KOPT-K1 (cell line): ENCODE data around the gene DLX1.
"Not testable (repeated sequence)": the region's sequence is repeated elsewhere in the genome, so short reads cannot be mapped to it uniquely, and the experiment has no call there.

Experiments
- H3K27ac ChIP-seq: fragments of 200-600 bp; sonication (generic); 2 replicates; pipeline ENCODE4 v1.5.1; 2016; ENCODE audit warnings: antibody characterized with exemption, mild to moderate bottlenecking, low read depth, low read length; ENCODE audit not compliant: poor library complexity, severe bottlenecking
- H3K36me3 ChIP-seq: fragments of 200-600 bp; sonication (generic); 2 replicates; pipeline ENCODE4 v1.5.1; 2017; ENCODE audit warnings: antibody characterized with exemption, mild to moderate bottlenecking, low read length, moderate library complexity; ENCODE audit not compliant: insufficient read depth
- H3K9me3 ChIP-seq: fragments of 200-600 bp; sonication (generic); 2 replicates; pipeline ENCODE4 v1.5.1; 2017; ENCODE audit warnings: antibody characterized with exemption, low read length, mild to moderate bottlenecking; ENCODE audit not compliant: insufficient read depth, poor library complexity, severe bottlenecking

The DLX1 gene

GRCh38 chr2:172131713-172132555 lies 46.6 kb downstream of the DLX1 start:
- Histone ChIP-seq H3K9me3 (no peaks in the 10 kb centered on the region), H3K27ac (no peak overlapping the region), H3K36me3 (no peaks in the 10 kb centered on the region)

GRCh38 chr2:172134270-172134669 lies 49.0 kb downstream of the DLX1 start:
- Histone ChIP-seq H3K27ac (no peak overlapping the region), H3K36me3 (no peaks in the 10 kb centered on the region), H3K9me3 (no peaks in the 10 kb centered on the region)

- Histone ChIP-seq H3K36me3 (no peaks in the 10 kb centered on the region), H3K27ac (no peak overlapping the region), H3K9me3 (no peaks in the 10 kb centered on the region)
Observed at GRCh38 chr2:172135446-172135845, 50.1 kb downstream of the DLX1 start.

- Histone ChIP-seq H3K27ac (no peak overlapping the region), H3K9me3 (no peaks in the 10 kb centered on the region), H3K36me3 (no peaks in the 10 kb centered on the region)
Observed at GRCh38 chr2:172137109-172137508, 51.8 kb downstream of the DLX1 start.

- Histone ChIP-seq H3K27ac (no peak overlapping the region), H3K9me3 (no peaks in the 10 kb centered on the region), H3K36me3 (no peaks in the 10 kb centered on the region)
Observed at GRCh38 chr2:172137943-172138342, 52.6 kb downstream of the DLX1 start.

GRCh38 chr2:172138727-172139126 lies 53.4 kb downstream of the DLX1 start:
- H3K27ac ChIP-seq, H3K9me3 ChIP-seq, H3K36me3 ChIP-seq: not testable (repeated sequence)
